GM12878 (cell line): ENCODE results near the gene DHCR7. TPM values are rescaled to one million over a fixed set of nuclear protein-coding genes. Genes with fewer than 3 reads are reported as not detected.

Source experiments
- ATAC-seq: fragments of 200-7000 bp; cut with Tn5 transposase; 3 replicates; pipeline ENCODE4 v1.9.1; 2020; ENCODE audit warnings: mild to moderate bottlenecking, moderate library complexity
- BruUV-seq: library from RNA; stranded (reverse); fragments of 400-500 nt; replicated peaks from 2 replicates; lab custom pipeline; 2021; lab: Mats Ljungman, UMichigan
- CTCF ChIA-PET: fragments of 300-600 bp; sonication (Branson Sonifier 250); formaldehyde crosslinking; extraction: SDS; loops from one replicate; lab custom pipeline; 2021; ENCODE audit warnings: inconsistent platforms; lab: Yijun Ruan, JAX
- POLR2A ChIA-PET: fragments of 350-600 bp; formaldehyde crosslinking; extraction: SDS; loops from one replicate; lab custom pipeline; 2021; ENCODE audit warnings: inconsistent platforms; lab: Charles Lee
- RAD21 ChIA-PET: fragments of 300-600 bp; sonication (Branson Sonifier 250); formaldehyde crosslinking; loops from one replicate; lab custom pipeline; 2023; ENCODE audit warnings: antibody characterized with exemption; ENCODE audit not compliant: unreplicated experiment; lab: Charles Lee
- SMC1A ChIA-PET: fragments of 300-600 bp; sonication (Branson Sonifier 250); formaldehyde crosslinking; loops from one replicate; lab custom pipeline; 2023; ENCODE audit not compliant: unreplicated experiment, uncharacterized antibody; lab: Charles Lee
- DNase-seq: peaks from one replicate; pipeline ENCODE4 v3.0.0-alpha.2; 2011; ENCODE audit warnings: low read depth, low spot score
- FAIRE-seq: peaks from 3 replicates; lab custom pipeline; 2011; peaks lifted over from hg19 to GRCh38; lab: Jason Lieb, UNC
- H2AFZ ChIP-seq: 2 replicates; pipeline ENCODE4 v1.6.0; 2011; ENCODE audit warnings: low read depth, low read length, control low read depth; ENCODE audit not compliant: control insufficient read depth
- H3K27ac ChIP-seq: 2 replicates; pipeline ENCODE4 v1.5.1; 2011; ENCODE audit warnings: control low read depth; ENCODE audit not compliant: control insufficient read depth, insufficient read depth
- H3K27me3 ChIP-seq, 2 experiments: replicated peaks in 1 of 2; 2 replicates each; pipeline versions ENCODE4 v1.6.0 to v1.6.1; 2011; ENCODE audit warnings: low read length in 1 of 2; ENCODE audit not compliant: control insufficient read depth in 2 of 2, insufficient read depth in 2 of 2
- H3K36me3 ChIP-seq, 2 experiments: 2 replicates each; pipeline ENCODE4 v1.5.1; 2011; ENCODE audit warnings: low read length in 1 of 2; ENCODE audit not compliant: control insufficient read depth in 2 of 2, insufficient read depth in 2 of 2
- H3K4me1 ChIP-seq: 2 replicates; pipeline ENCODE4 v1.6.1; 2011; ENCODE audit warnings: mild to moderate bottlenecking, low read length, moderate library complexity, mixed read lengths; ENCODE audit not compliant: control insufficient read depth, insufficient read depth
- H3K4me2 ChIP-seq: 2 replicates; pipeline ENCODE4 v1.6.0; 2011; ENCODE audit warnings: control low read depth; ENCODE audit not compliant: control insufficient read depth, insufficient read depth
- H3K4me3 ChIP-seq: fragments of 200-600 bp; sonication (generic); 2 replicates; pipeline ENCODE4 v1.5.1; 2016
- H3K79me2 ChIP-seq: 2 replicates; pipeline ENCODE4 v1.6.0; 2011; ENCODE audit warnings: low read length; ENCODE audit not compliant: control insufficient read depth, insufficient read depth
- H3K9ac ChIP-seq: 2 replicates; pipeline ENCODE4 v1.8.0; 2011; ENCODE audit warnings: low read length, control low read depth, mixed read lengths; ENCODE audit not compliant: control insufficient read depth, insufficient read depth
- H3K9me3 ChIP-seq: replicated peaks from 3 replicates; pipeline ENCODE4 v1.5.1; 2011; ENCODE audit warnings: mild to moderate bottlenecking, low read length; ENCODE audit not compliant: control insufficient read depth, insufficient read depth
- H4K20me1 ChIP-seq: 2 replicates; pipeline ENCODE4 v1.6.0; 2011; ENCODE audit not compliant: control insufficient read depth, insufficient read depth
- CHD1 ChIP-seq: IDR thresholded peaks from 2 replicates; pipeline ENCODE4 v1.6.1; 2012; ENCODE audit warnings: low read depth, low read length, improper control_type of control experiment
- CHD2 ChIP-seq: IDR thresholded peaks from 2 replicates; pipeline ENCODE4 v1.6.1; 2011; ENCODE audit warnings: low read depth, low read length, improper control_type of control experiment, borderline replicate concordance
- EED ChIP-seq: sonication (generic); IDR thresholded peaks from 2 replicates; pipeline ENCODE4 v1.6.1; 2016; ENCODE audit warnings: antibody characterized with exemption, low read depth
- IKZF1 ChIP-seq: fragments of 450-650 bp; conservative IDR thresholded peaks from 2 replicates; pipeline ENCODE4 v1.6.1; 2017; ENCODE audit warnings: antibody characterized with exemption, mild to moderate bottlenecking
- KAT2A ChIP-seq: conservative IDR thresholded peaks from 2 replicates; pipeline ENCODE4 v1.6.1; 2011; ENCODE audit warnings: low read depth, low read length; ENCODE audit not compliant: control insufficient read depth
- MXI1 ChIP-seq: fragments of 150-350 bp; IDR thresholded peaks from 2 replicates; pipeline ENCODE4 v1.6.1; 2011; ENCODE audit warnings: low read depth, mild to moderate bottlenecking, inconsistent platforms, low read length, improper control_type of control experiment
- PML ChIP-seq: IDR thresholded peaks from 2 replicates; pipeline ENCODE4 v1.6.1; 2012; ENCODE audit warnings: low read length, inconsistent platforms
- SIN3A ChIP-seq: IDR thresholded peaks from 2 replicates; pipeline ENCODE4 v1.6.1; 2012; ENCODE audit warnings: low read depth, low read length, improper control_type of control experiment
- SUZ12 ChIP-seq: fragments of 200-600 bp; sonication (generic); IDR thresholded peaks from one replicate; pipeline ENCODE4 v1.6.1; 2018; ENCODE audit warnings: antibody characterized with exemption, mild to moderate bottlenecking; ENCODE audit not compliant: unreplicated experiment
- TAF1 ChIP-seq: IDR thresholded peaks from 2 replicates; pipeline ENCODE4 v1.6.1; 2011; ENCODE audit warnings: mild to moderate bottlenecking, low read depth, low read length, borderline replicate concordance
- TCF7 ChIP-seq: IDR thresholded peaks from 2 replicates; pipeline ENCODE4 v1.6.1; 2014; ENCODE audit warnings: antibody characterized with exemption, borderline replicate concordance
- WGBS: methylation state at CpG from one replicate; pipeline ENCODE4 v1.1.6; 2016; ENCODE audit warnings: low lambda C conversion rate; ENCODE audit not compliant: insufficient replicate concordance, insufficient coverage; ENCODE audit errors: missing lambda C conversion rate; 5-methylcytosine and 5-hydroxymethylcytosine counted together
- in situ Hi-C: fragments of 300-500 bp; cut with MboI; formaldehyde crosslinking; loops from 9 replicates; pipeline ENCODE4 v1.14.3; 2018; ENCODE audit warnings: mixed read lengths
- intact Hi-C: fragments of 100-400 bp; cut with micrococcal nuclease; formaldehyde crosslinking; loops from one replicate; pipeline ENCODE4 v1.14.2; 2022; ENCODE audit not compliant: unreplicated experiment
- polyA plus RNA-seq, 11 experiments: library from polyadenylated mRNA; depleted of rRNA in 4 of 11; unstranded in 6 of 11; stranded (reverse) in 5 of 11; fragments of >200 nt; fragmentation: Nextera tagmentation in 4 of 11; fragmentation: Illumina TruSeq in 1 of 11; extraction: Ambion mirVana in 4 of 11; extraction: Trizol in 1 of 11; gene quantifications; 1 replicate in 1 of 11; 2 replicates in 10 of 11; pipeline versions ENCODE4 v1.2.1 to v1.2.3, GENCODE V29; 2011 to 2016; ENCODE audit warnings: inconsistent platforms in 2 of 11, missing spikeins in 2 of 11, low read depth in 1 of 11
- total RNA-seq, 4 experiments: library from RNA; depleted of rRNA in 3 of 4; stranded (reverse); fragments of >200 nt in 3 of 4; fragmentation: Illumina TruSeq in 1 of 4; extraction: Trizol in 1 of 4; gene quantifications; 2 replicates each; pipeline versions ENCODE4 v1.2.1 to v1.2.3, GENCODE V29; 2013 to 2021
- TF ChIP-seq, protein P1 (sequence below), 3 experiments: IDR thresholded peaks in 2 of 3; conservative IDR thresholded peaks in 1 of 3; 2 replicates each; pipeline ENCODE4 v1.5.1; 2011; ENCODE audit warnings: low read depth in 3 of 3, low read length in 3 of 3, mild to moderate bottlenecking in 3 of 3, control low read depth in 2 of 3, moderate library complexity in 2 of 3, inconsistent platforms in 1 of 3, mixed read lengths in 1 of 3; ENCODE audit not compliant: control insufficient read depth in 2 of 3, insufficient read depth in 1 of 3; ENCODE audit errors: extremely low read depth in 1 of 3
- TF ChIP-seq, protein P2 (sequence below): IDR thresholded peaks from 2 replicates; pipeline ENCODE4 v1.6.1; 2012; ENCODE audit warnings: low read depth, low read length, improper control_type of control experiment
- TF ChIP-seq, protein P3 (sequence below): IDR thresholded peaks from 2 replicates; pipeline ENCODE4 v1.6.1; 2011; ENCODE audit warnings: mild to moderate bottlenecking, low read depth, low read length, moderate library complexity; ENCODE audit not compliant: insufficient replicate concordance
- TF ChIP-seq, protein P4 (sequence below): IDR thresholded peaks from 2 replicates; pipeline ENCODE4 v1.6.1; 2012; ENCODE audit warnings: low read depth, low read length, improper control_type of control experiment

DHCR7 gene
- total and polyA plus RNA-seq, 10 of the 15 experiments (the other 5 are each of a cell fraction or from before 2014, with no cell fraction given), result 4.2 to 115 (median 57.8) TPM

DNA sequence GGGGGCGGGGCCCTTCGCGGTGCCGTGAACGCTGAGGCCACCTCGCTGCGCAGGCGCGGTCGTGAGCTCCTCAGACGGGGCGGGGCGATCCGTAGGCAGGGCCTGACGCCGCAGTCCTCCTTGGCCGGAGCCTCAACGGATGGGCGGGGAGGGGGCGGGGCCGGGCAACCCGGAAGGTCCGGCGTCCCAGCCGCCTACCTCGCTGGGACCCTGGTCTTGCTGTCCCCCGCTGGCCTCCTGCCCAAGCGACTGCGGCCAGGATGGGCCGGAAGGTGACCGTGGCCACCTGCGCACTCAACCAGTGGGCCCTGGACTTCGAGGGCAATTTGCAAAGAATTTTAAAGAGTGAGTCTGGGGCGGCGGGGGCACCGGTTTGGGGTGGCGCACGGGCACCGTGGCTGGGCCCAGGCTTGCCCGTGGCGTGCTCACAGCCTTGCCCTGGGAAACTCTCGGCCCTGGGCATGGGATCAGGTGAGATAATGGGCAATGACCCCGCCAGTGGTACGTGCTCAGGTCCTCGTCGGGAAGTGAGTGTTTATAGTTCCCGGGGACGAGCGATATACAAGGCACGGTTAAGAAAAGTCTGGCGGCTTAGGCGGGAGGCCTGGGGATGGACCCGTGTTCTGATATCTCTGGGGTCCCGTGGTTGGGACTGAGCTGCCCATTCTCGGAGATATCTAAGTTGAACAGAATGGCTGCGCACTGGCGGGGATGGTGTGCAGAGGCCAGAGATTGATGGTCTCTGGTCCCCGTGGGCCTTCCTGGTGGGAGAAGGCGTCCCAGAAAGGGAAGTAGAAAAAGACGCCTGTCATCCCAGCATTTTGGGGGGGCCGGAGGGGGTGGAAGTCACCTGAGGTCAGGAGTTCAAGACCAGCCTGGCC is 5.1 kb upstream of the DHCR7 start, which contains the start of gene NADSYN1:
TSS of gene NADSYN1 (plus strand) at position 167 of the 881 bp plus-strand sequence. CDS start at position 261, 94 bp downstream.
- H2AFZ ChIP-seq, result peak within 1 kb of the TSS; percentile 74
- under 1% methylated on average over 48 of the region's 61 CpGs for WGBS
- H3K27ac ChIP-seq, result peak within 1 kb of the TSS; percentile 78
- intact Hi-C loops (no loop called here), in situ Hi-C loops (no loop called here)
- peak within 1 kb of the TSS; percentile 89 for H3K9ac ChIP-seq
- ATAC-seq, result peak; percentile 79
- no peaks in the 10 kb centered on the region for H3K27me3 ChIP-seq
- no peaks in the 10 kb centered on the region for H3K9me3 ChIP-seq
- POLR2A ChIA-PET, result interaction anchor here (0.7 to 1.3 kb wide), 6 partner anchors 10 to 475 kb away, joined by 3 to 6 read pairs (median 4); partner anchors contain the start of gene XNDC1N
- H3K4me1 ChIP-seq, result peaks cover 9% of the 10 kb centered on the region; the same call in 1 of the 2 replicates
- H3K79me2 ChIP-seq, result peaks cover 48% of the 10 kb centered on the region
- FAIRE-seq, result no peak
- H3K36me3 ChIP-seq, result peaks cover 8 to 11% of the 10 kb centered on the region in 2 experiments; a peak in 3 of 4 replicates
- peak within 1 kb of the TSS; percentile 70 for H3K4me2 ChIP-seq
- H3K4me3 ChIP-seq, result peak within 1 kb of the TSS; percentile 92
- RAD21 ChIA-PET, result interaction anchor here (0.6 to 1.2 kb wide), 8 partner anchors 27 to 636 kb away, joined by 3 to 7 read pairs (median 4); no protein-coding TSS in a partner anchor
- SMC1A ChIA-PET, result no interaction called here
- TSS peak; percentile 53 for BruUV-seq
- no peaks in the 10 kb centered on the region for H4K20me1 ChIP-seq
- DNase-seq, result peak; percentile 72
- CTCF ChIA-PET, result interaction anchor here (1.0 kb wide), 1 partner anchor 80 kb away, joined by 3 read pairs; no protein-coding TSS in a partner anchor
- TF ChIP-seq TCF7 (no peak), SUZ12 (no peak), SIN3A (peak; percentile 90), EED (no peak), MXI1 (peak; percentile 48; the same call in 1 of the 2 replicates), IKZF1 (no peak), TAF1 (no peak), KAT2A (no peak), CHD1 (no peak), CHD2 (no peak), PML (no peak; the same call in 1 of the 2 replicates)
- TF ChIP-seq, protein P1, sequence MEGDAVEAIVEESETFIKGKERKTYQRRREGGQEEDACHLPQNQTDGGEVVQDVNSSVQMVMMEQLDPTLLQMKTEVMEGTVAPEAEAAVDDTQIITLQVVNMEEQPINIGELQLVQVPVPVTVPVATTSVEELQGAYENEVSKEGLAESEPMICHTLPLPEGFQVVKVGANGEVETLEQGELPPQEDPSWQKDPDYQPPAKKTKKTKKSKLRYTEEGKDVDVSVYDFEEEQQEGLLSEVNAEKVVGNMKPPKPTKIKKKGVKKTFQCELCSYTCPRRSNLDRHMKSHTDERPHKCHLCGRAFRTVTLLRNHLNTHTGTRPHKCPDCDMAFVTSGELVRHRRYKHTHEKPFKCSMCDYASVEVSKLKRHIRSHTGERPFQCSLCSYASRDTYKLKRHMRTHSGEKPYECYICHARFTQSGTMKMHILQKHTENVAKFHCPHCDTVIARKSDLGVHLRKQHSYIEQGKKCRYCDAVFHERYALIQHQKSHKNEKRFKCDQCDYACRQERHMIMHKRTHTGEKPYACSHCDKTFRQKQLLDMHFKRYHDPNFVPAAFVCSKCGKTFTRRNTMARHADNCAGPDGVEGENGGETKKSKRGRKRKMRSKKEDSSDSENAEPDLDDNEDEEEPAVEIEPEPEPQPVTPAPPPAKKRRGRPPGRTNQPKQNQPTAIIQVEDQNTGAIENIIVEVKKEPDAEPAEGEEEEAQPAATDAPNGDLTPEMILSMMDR (IDR thresholded peaks at IDR 0.05 in 2 of 3, conservative IDR thresholded peaks at IDR 0.05 in 1 of 3; ENCODE audit: control insufficient read depth in 2 of 3, extremely low read depth in 1 of 3, insufficient read depth in 1 of 3, low read depth in 3 of 3, low read length in 3 of 3), result no peak
- TF ChIP-seq, protein P2, sequence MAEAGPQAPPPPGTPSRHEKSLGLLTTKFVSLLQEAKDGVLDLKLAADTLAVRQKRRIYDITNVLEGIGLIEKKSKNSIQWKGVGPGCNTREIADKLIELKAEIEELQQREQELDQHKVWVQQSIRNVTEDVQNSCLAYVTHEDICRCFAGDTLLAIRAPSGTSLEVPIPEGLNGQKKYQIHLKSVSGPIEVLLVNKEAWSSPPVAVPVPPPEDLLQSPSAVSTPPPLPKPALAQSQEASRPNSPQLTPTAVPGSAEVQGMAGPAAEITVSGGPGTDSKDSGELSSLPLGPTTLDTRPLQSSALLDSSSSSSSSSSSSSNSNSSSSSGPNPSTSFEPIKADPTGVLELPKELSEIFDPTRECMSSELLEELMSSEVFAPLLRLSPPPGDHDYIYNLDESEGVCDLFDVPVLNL, result no peak
- TF ChIP-seq, protein P3, sequence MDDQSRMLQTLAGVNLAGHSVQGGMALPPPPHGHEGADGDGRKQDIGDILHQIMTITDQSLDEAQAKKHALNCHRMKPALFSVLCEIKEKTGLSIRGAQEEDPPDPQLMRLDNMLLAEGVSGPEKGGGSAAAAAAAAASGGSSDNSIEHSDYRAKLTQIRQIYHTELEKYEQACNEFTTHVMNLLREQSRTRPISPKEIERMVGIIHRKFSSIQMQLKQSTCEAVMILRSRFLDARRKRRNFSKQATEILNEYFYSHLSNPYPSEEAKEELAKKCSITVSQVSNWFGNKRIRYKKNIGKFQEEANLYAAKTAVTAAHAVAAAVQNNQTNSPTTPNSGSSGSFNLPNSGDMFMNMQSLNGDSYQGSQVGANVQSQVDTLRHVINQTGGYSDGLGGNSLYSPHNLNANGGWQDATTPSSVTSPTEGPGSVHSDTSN, result no peak
- TF ChIP-seq, protein P4, sequence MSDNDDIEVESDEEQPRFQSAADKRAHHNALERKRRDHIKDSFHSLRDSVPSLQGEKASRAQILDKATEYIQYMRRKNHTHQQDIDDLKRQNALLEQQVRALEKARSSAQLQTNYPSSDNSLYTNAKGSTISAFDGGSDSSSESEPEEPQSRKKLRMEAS, result peak; percentile 18; the same call in 1 of the 2 replicates
